Adipocyte (in vitro differentiated cells): Measurements from ENCODE around the gene ZNF516.

Experiments used
- DNase-seq: peaks from one replicate; pipeline ENCODE4 v3.0.0-alpha.2; 2015; ENCODE audit warnings: low read depth
- H3K27me3 ChIP-seq: replicated peaks from 2 replicates; pipeline ENCODE4 v1.7.0; 2013; ENCODE audit warnings: mild to moderate bottlenecking, low read length, moderate library complexity; ENCODE audit not compliant: control insufficient read depth, insufficient read depth
- H3K36me3 ChIP-seq: 2 replicates; pipeline ENCODE4 v1.7.0; 2013; ENCODE audit warnings: low read length, mild to moderate bottlenecking, moderate library complexity; ENCODE audit not compliant: control insufficient read depth, insufficient read depth, severe bottlenecking
- H3K4me1 ChIP-seq: 2 replicates; pipeline ENCODE4 v1.7.0; 2013; ENCODE audit warnings: mild to moderate bottlenecking, low read length, moderate library complexity; ENCODE audit not compliant: control insufficient read depth, insufficient read depth
- H3K4me3 ChIP-seq: 2 replicates; pipeline ENCODE4 v1.7.0; 2013; ENCODE audit warnings: mild to moderate bottlenecking, low read length, moderate library complexity
- H3K9ac ChIP-seq: 2 replicates; pipeline ENCODE4 v1.7.0; 2013; ENCODE audit warnings: mild to moderate bottlenecking, low read length, moderate library complexity
- H3K9me3 ChIP-seq: 2 replicates; pipeline ENCODE4 v1.7.0; 2013; ENCODE audit warnings: mild to moderate bottlenecking, low read length, moderate library complexity; ENCODE audit not compliant: control insufficient read depth

ZNF516 gene

DNA sequence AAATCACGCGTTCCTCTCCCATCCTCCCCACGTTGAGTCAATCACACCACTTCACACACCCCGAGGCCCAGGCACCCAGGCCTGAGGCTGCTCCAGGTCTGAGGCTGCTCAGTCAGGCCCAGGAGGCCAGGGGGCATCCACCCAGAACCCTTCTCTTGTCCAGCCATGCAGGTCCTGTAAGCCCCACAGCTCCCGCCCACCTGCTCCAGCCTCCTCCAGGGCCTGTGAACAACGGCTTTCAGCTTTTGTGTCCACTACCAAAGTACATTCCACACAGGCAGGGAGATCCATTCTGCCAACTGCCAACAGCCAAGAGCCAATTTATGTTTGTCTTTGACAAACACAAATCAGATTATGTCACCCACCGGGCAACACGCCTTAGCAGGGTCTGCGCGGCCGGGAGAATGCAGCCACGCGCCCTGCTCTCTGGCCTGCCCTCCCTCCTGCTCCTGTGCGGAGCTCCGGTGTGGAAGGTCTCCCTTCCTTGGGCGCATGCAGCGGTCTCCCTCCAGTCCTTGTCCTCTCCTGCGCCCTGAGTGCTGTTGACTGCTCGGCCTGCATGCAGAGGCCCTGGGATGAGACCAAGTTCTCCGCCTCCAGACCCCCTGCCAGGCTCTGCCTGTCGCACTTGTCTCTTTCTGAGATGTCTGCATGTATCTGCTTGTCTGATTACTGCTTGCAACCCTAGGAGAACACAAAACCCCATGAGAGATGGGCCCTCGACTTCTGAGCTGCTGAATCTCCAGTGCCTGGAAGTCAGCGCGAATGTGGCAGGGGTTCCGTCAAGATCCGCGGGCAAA is 146.6 kb downstream of the ZNF516 start:
- no peak for DNase-seq
- H3K4me1 ChIP-seq: peaks cover 14% of the 10 kb centered on the region
- no peaks in the 10 kb centered on the region for H3K36me3 ChIP-seq
- H3K4me3 ChIP-seq: no peak overlapping the region
- no peak overlapping the region for H3K9ac ChIP-seq
- no peaks in the 10 kb centered on the region for H3K9me3 ChIP-seq
- H3K27me3 ChIP-seq: no peaks in the 10 kb centered on the region

DNA sequence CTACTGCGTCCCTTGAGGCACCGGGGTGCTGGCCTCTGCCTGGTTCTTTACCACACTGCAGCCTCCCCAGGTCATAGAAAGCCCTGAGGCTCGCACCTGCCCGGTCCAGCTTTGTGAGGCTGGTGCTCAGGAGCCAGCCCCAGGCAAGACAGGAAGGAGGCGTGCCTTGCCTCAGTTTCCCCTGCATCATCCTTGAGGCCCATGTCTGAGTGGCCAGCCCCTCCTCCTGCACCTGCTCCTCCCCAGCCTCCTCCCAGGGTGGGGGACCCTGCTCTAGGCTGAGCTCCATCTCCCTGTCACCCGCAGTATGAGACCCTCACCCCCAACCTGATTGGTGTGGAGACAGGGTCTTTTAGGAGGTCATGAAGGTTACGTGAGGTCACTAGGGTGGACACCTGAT is 147.7 kb downstream of the ZNF516 start:
- Histone ChIP-seq H3K9me3 (no peaks in the 10 kb centered on the region), H3K27me3 (no peaks in the 10 kb centered on the region), H3K4me1 (peaks cover 12% of the 10 kb centered on the region), H3K36me3 (no peaks in the 10 kb centered on the region), H3K4me3 (no peak overlapping the region), H3K9ac (no peak overlapping the region)
- no peak for DNase-seq

DNA sequence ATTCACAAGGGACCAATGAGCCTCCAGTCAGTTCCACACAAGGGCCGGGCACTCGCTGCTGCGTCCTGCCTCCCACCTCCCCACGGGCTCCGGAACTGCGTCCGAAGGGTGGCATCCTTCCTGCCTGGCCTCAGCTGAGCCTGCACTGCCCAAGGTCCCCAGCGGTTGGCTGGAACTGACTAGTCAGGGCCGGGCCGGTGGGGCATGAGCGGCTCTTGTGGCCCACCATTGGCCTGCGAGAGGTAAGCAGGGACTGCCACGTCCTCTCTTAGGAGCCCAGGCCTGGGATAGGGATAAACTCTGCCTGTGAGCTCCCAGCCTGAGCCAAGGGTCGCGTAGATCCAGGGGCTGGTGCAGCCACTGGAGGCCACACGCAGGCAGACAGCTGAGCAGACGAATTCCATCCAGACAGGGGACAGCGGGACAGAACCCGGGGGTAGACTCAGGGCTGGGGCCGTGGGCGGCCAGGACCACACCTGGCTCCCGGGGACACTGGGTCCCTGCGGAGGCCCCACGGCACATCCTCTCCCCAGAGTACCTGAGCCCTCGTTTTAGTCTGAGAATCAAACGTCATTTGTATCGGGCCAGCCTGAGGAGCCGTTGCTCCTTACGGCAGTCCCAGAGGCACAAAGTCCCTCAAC is 148.4 kb downstream of the ZNF516 start:
- H3K27me3 ChIP-seq: no peaks in the 10 kb centered on the region
- H3K4me1 ChIP-seq: peaks cover 5% of the 10 kb centered on the region
- H3K4me3 ChIP-seq: no peak overlapping the region
- no peaks in the 10 kb centered on the region for H3K9me3 ChIP-seq
- H3K9ac ChIP-seq: no peak overlapping the region
- H3K36me3 ChIP-seq: no peaks in the 10 kb centered on the region
- no peak for DNase-seq

DNA sequence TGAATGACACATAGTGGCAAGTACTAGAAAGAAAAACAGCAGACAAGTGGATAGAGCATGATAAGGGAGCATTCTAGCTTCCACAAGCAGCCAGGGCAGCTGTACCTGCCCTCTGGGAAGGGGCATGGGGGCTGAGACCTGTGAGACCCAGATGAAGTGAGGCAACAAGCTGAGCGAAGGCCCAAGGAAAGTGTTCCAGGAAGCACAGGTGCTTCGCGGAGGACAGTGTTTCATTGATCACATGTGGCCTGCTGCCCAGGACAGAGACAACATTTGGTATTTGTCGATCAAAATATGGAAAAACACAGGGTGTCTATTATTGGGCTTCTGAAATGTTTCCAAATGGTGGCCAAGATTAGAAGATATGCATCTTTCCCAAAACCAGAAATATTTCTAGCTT is 149.1 kb downstream of the ZNF516 start:
- Histone ChIP-seq H3K27me3 (no peaks in the 10 kb centered on the region), H3K9me3 (no peaks in the 10 kb centered on the region), H3K9ac (no peak overlapping the region), H3K4me3 (no peak overlapping the region), H3K4me1 (peaks cover 3% of the 10 kb centered on the region), H3K36me3 (no peaks in the 10 kb centered on the region)
- no peak for DNase-seq

DNA sequence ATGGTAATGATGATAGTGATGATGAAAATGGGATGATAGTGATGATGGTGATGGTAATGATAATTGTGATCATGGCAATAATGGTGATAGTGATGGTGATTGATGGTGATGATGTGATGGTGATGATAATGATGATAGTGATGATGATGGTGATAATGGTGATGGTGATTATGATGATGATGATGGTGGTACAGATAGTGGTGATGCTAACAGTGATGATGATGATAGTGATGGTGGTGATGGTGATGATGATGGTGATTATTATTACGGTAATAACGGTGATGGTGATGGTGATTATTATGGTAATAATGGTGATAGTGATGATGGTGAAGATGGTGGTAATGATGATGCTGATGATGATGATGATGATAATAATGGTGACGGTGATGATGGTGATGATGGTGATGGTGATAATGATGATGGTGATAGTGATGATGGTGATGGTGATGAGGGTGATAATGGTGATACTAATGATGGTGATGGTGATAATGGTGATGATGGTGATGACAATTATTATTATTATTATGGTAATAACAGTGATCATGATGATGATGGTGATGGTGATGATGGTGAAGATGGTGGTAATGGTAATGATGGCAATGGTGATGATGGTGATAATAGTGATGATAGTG is 151.0 kb downstream of the ZNF516 start:
- no peak overlapping the region for H3K4me3 ChIP-seq
- no peak overlapping the region for H3K9ac ChIP-seq
- peaks cover 3% of the 10 kb centered on the region for H3K4me1 ChIP-seq
- DNase-seq: no peak
- H3K27me3 ChIP-seq: no peaks in the 10 kb centered on the region
- no peaks in the 10 kb centered on the region for H3K36me3 ChIP-seq
- H3K9me3 ChIP-seq: peaks cover 7% of the 10 kb centered on the region

DNA sequence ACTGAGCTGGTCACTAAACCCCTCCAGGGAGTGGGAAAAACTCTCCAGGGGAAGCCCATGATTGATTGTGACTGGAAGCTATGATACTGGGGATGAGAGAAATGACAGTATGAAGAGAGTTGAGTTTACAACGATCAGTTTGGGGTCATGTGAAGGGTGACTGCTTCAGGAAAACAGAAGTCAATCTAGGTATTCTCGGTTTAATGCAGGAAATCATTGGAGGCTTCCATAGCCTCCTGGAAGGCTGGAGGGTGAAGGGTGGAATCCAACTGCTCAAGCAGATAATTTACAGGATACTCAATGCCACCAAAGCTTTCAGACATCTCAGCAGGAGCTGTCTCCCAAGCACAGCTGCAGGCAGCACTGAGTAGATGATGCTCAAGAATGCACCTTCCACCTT is 154.6 kb downstream of the ZNF516 start:
- Histone ChIP-seq H3K36me3 (no peaks in the 10 kb centered on the region), H3K9ac (no peak overlapping the region), H3K27me3 (no peaks in the 10 kb centered on the region), H3K4me1 (no peaks in the 10 kb centered on the region), H3K9me3 (peaks cover 7% of the 10 kb centered on the region), H3K4me3 (no peak overlapping the region)
- DNase-seq: no peak

DNA sequence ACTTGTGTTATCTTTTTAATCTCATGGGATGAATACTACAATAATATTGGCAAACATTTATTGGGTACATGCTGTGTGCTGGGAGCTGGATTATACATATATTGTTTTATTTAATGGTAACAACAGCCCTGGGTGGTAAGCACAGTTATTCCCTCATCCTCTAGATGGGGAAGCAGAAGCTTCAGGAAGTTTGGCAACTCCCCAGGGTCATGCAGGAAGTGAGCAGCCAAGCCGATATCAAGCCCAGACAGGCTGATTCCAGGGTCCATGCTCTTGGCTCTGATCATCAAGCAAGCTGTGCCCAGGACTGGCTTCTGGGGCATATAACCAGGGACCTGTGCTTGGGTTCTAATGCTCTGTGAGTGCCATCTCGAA is 155.8 kb downstream of the ZNF516 start:
- Histone ChIP-seq H3K36me3 (no peaks in the 10 kb centered on the region), H3K27me3 (no peaks in the 10 kb centered on the region), H3K4me3 (no peak overlapping the region), H3K4me1 (no peaks in the 10 kb centered on the region), H3K9ac (no peak overlapping the region), H3K9me3 (peaks cover 7% of the 10 kb centered on the region)
- DNase-seq: no peak

DNA sequence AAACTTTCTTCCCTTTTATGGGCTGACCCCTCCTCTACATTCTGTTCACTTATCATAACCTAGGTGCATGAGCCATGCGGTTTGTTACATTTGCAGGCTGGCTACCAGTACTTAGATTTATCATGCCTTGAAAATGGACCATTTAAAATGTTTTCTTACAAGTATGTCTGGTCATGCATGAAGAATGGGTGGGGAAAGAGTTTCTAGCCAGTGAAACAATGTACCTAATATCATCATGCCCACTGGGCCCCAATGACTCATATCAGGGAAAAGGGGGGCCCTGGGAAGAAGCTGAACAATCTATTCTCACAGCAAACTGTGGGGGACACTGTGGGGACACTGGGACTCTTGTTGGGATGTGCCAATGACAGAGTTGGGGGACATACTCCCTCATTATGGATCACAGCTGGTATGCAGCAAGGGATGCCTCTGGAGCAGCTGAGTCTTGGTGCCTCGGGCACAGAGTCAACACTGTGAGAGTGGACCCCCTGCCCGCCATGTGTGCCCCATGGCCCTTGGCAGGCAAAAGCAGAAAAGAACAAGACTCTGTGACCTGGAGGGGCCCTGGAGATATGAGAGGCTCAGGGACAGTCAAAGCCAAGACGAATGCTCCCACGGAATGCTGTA is 156.3 kb downstream of the ZNF516 start:
- no peak overlapping the region for H3K4me3 ChIP-seq
- H3K9ac ChIP-seq: no peak overlapping the region
- peaks cover 7% of the 10 kb centered on the region for H3K9me3 ChIP-seq
- DNase-seq: no peak
- no peaks in the 10 kb centered on the region for H3K4me1 ChIP-seq
- no peaks in the 10 kb centered on the region for H3K36me3 ChIP-seq
- no peaks in the 10 kb centered on the region for H3K27me3 ChIP-seq

DNA sequence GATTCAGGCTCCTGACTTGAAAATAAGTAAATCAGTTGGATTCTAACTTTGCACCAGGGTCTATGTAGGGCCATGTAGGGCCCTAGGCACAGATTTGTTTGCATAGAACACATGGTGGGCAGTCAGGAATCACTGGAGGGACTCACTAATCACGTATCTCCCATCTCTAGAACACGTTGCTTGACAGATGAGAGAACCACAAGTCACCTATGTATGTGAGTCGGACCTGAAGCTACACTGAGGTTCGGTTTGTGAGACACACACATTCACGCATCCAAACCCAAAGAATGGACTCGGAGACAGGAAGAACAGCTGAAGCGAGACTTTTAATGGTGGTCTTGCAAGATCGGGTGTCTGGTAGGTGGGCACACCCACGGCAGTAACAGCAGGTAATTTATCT is 157.0 kb downstream of the ZNF516 start:
- H3K4me1 ChIP-seq: no peaks in the 10 kb centered on the region
- H3K9me3 ChIP-seq: peaks cover 11% of the 10 kb centered on the region
- H3K36me3 ChIP-seq: no peaks in the 10 kb centered on the region
- H3K9ac ChIP-seq: no peak overlapping the region
- DNase-seq: no peak
- H3K4me3 ChIP-seq: no peak overlapping the region
- no peaks in the 10 kb centered on the region for H3K27me3 ChIP-seq

DNA sequence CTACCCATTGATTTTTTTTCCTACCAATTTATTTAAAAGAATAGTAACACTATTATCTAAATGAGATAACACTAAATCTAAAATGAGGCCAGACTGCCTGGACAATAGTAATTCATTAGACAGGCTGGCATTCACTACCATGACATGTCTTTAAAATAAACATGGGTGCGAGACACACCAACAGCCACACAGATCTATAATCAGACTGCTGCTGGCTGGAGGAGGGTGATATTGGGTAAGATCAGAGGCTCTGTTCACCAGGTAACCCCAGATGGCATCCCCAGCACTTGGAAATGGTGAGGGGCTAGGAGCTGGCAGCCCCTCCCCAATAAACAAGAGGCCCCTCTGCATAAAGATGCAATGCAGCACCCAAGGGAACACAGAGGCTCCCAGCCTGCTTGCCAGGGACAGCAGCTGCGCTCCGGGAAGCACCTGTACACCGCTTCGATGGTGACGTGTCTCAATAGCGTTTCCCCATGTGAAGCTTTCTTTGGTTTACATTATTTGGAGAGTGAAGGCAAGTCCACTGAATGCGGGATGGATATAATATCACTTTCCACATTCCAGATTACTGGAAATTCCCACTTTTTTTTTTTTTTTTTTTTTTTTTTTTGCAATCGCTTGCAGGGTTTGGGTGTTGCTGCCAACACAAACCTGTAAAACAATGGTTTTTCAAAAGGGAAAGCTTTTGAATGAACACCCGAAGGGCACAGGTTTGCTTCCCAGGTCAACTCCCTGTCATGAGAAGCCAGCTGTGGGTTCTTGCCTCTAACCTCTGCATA is 159.0 kb downstream of the ZNF516 start:
- Histone ChIP-seq H3K9me3 (peaks cover 13% of the 10 kb centered on the region), H3K4me1 (no peaks in the 10 kb centered on the region), H3K27me3 (no peaks in the 10 kb centered on the region), H3K9ac (no peak overlapping the region), H3K4me3 (no peak overlapping the region), H3K36me3 (no peaks in the 10 kb centered on the region)
- DNase-seq: no peak

DNA sequence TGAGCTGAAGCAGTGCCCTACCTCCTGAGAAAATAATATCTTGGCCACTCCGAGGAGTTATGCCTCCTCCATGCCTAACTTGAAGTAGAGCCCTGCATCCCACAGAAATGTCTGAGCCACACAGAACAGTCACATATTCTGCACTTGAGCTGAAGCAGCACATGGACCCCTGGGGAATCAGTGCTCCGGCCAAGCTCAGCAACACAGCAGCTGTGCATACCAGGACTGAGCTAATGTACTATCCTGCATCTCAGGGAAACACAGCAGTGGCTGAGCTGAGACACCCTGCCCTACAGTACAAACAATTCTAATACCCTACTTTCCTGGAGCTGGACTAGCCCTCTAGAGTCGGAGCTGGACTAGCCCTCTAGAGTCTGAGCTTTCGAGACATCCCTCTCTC is 166.9 kb downstream of the ZNF516 start:
- peaks cover 13% of the 10 kb centered on the region for H3K27me3 ChIP-seq
- DNase-seq: no peak
- no peak overlapping the region for H3K4me3 ChIP-seq
- no peak overlapping the region for H3K9ac ChIP-seq
- H3K4me1 ChIP-seq: no peaks in the 10 kb centered on the region
- peaks cover 21% of the 10 kb centered on the region for H3K9me3 ChIP-seq
- H3K36me3 ChIP-seq: no peaks in the 10 kb centered on the region
